ENCODE measurements around the gene SIDT1.

SIDT1 gene

GRCh38 chr3:113531826-113532697 lies at the start of gene SIDT1:
Gene SIDT1 (plus strand): TSS chr3:113532555. CDS start chr3:113533022, 467 bp downstream.
- DNase-seq (ENCODE audit: low spot score): no peak

- no peak for DNase-seq (ENCODE audit: low spot score)
Observed at GRCh38 chr3:113485161-113485609, 47.2 kb upstream of the SIDT1 start.

DNA sequence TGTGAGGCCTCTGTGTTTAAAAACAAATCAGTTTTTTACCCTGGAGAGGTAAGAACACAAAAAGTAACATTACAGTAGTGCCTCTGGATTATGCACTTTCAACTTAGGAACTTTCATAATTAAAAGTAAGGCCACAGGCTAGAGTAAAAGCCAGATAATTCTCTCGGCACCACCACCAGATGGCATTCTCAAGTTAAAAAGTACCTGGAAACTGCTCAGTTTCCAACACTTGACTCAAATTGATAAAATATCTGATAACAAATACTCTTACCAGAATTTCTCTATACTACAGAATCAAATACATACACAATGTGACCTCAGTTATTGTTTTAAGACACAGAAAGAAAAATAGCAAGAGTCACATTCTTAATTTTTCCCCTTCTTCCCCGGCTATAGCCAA lies 37.3 kb upstream of the SIDT1 start:
- DNase-seq (ENCODE audit: low spot score): no peak

DNA sequence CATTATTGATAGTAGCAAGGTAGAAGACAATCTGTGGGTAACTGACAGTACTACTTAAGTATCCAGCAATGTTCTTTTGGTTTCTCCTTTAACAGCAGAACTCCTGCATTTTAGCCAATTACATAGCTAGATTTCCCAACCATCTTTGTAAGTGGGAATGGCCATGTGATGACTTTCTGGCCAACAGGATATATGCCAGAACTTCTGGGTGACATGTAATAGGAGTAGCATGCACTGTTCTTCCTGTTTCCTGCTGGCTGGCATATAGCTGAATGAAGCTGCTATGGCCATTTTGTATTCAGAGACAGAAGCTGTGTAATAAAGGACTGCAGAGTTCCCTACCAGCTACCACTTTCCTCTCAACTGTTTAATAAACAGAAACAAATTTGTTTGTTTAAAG lies 35.4 kb upstream of the SIDT1 start:
- no peak for DNase-seq (ENCODE audit: low spot score)

DNA sequence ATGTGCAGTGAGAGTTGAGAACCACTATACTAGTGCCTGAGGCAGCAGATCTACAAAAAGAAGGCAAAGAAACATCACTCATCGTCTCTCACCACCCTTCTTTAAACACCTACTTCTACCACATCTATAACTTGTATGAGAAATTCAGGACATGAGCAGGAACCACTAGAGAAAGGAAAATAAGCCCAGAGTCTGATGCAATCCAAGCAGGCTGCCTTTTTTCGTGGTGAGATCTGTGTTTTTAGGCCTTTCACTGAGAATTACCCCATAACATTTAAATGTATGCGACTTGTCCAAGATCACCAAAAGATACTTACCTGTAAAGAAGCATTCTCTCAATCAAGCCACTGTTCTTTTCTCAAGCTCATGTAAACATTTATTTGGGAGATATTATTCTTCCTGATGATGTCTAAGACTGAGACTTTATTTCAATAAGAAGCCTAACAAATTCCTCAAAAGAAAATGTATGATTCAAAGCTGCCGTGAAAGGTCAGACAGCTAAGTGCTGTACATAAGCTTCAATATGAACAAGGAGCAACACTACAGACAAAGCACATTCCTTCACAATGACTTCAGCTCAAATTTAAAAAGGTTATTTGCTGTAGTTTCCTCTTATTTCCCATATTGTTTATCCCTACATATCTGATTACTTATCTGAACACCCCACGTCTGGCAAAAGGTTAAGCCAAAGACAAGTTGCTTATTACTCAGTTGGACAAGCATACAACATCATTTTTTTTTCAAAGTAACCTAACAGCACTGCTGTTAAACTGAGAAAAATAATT lies 33.9 kb upstream of the SIDT1 start:
- DNase-seq (ENCODE audit: low spot score): peak; percentile 41

- DNase-seq (ENCODE audit: low spot score): no peak
Observed at GRCh38 chr3:113499081-113499480, 33.3 kb upstream of the SIDT1 start.

GRCh38 chr3:113501597-113501996 lies 30.8 kb upstream of the SIDT1 start:
- no peak for DNase-seq (ENCODE audit: low spot score)

GRCh38 chr3:113505867-113506266 lies 26.5 kb upstream of the SIDT1 start:
- no peak for DNase-seq (ENCODE audit: low spot score)

DNA sequence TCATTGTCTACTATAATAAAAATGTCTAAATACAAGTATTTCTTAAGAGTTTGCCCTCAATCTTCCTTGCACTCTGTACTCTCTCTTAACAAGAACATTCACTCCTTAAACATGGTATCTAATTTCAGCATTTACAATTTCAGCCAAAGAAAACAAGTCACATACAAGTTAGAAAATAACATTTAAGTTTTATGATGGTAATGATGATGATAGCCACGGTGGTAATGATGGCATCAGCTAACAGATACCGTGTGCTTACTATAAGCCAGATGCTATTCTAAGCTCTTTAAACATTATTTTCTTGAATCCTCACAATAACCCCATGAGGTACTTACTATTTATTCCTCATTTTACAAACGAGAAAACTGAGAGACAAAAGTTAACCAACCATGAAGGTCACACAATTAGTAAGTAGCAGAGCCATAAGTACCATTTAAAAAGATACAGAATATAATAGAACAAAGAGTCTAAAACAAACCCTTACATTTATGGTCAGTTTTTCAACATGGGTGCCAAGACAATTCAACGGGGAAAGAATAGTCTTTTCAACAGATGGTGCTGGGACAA lies 24.8 kb upstream of the SIDT1 start:
- DNase-seq (ENCODE audit: low spot score): no peak

DNA sequence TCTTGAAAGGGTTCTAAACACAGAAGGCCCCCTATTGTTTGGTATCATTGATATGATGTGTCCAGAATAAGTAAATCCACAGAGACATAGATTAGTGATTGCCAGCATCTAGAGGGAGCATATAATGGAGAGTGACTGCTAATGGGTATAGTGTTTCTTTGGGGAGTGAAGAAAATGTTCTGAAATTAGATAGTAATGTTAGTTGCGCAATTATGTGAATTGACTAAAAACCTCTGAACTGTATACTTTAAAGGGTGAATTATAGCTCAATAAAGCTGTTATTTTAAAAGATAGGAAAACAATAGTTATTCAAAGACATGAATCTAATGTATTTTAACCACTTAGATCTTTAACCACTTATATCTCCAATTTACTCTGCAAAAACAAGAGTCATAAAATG lies 23.4 kb upstream of the SIDT1 start:
- no peak for DNase-seq (ENCODE audit: low spot score)

DNA sequence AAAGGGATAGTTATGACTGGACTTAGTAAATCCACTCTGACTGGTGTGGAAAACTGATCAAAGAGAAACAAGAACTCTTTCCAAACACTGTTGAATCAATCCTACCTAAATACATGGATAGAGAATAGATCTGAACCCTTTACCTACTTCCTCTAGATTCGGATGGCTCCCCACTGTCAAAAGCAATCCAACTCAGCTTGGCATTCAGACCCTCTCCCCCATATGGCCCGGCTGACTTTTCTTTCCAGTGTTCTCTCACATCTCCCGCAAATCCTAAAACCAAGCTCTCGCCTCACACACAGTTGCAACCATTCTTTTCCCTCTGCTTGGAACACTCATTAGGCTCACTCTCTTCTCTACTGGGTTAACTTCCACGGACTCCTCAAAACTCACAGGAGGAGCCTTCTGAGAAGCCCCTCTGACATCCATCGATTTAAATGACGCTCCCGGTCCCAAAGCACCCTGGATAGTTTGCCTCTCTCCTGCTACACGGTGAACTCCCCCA lies 18.0 kb upstream of the SIDT1 start:
- no peak for DNase-seq (ENCODE audit: low spot score)

DNA sequence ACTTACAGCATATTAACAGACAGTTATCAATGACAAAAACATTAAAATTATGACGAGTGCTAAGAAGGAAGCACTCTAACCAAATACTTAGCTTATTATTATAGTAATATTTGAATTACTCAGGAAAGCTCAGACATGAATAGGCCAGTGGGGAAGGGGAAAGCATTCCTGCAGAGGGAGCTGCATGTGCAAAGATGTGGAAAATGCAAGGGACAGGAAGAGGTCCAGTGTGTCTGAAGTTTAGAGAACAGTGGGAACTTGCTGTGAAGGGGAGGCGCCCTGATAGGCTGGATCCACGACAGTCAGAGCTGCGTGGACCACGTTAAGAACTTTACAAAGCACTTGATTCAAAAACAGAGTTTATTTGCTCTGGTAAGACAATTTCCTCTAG lies 16.2 kb upstream of the SIDT1 start:
- DNase-seq (ENCODE audit: low spot score): no peak

- peak; percentile 82 for DNase-seq (ENCODE audit: low spot score)
Observed at GRCh38 chr3:113521981-113522380, 10.4 kb upstream of the SIDT1 start.

DNA sequence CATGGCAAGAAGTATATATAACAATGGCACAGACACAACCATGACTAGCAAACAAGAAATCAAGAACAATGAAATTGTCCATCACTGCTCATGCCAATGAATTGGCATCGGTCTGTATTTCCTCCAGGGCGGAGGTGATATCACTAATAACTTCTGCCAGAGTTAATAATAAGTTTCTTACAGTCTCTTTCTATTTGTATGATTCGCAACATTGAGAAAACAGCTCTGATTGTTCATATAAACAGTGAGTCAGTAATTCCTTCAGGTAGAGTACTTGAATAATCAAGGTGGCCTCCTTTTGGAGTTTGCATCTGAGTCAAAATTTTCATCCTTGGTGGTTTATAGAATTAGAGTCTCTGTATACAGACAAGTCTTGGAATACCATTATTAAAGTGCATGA lies 9.1 kb upstream of the SIDT1 start:
- DNase-seq (ENCODE audit: low spot score): no peak

DNA sequence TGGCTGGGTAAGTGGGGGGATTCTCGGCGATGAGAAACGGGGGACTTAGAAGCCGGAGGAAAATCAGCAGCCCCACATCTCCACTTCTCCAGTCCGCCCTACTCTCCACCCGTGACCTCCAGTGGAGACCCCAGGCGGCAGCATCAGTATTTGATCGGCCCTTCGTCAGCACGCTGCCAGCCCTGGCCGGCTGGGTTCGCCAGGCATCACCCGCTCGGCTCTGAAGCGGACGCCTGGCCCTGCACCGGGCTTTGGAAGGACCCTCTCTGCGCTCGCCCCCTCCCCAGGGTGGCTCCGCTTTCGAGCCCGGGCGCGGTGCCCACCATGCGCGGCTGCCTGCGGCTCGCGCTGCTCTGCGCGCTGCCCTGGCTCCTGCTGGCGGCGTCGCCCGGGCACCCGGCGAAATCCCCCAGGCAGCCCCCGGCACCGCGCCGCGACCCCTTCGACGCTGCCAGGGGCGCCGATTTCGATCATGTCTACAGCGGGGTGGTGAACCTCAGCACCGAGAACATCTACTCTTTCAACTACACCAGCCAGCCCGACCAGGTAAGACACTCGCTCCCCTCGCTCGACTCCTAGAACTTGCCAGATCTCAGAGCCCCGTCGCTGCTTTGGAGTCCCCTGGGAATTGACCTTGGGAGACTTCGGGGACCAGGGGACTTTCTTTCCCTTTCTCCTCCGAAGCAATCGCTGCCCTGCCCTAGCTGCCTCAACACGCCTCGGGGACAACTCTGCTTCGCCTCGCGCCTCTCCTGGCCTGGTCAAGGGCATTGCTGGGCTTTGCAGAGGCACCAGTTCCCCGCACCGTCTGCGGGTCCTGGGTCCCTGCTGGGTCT lies 561 bp downstream of the SIDT1 start:
- DNase-seq (ENCODE audit: low spot score): no peak

GRCh38 chr3:113533534-113533892 lies 1.2 kb downstream of the SIDT1 start:
- DNase-seq (ENCODE audit: low spot score): no peak

GRCh38 chr3:113534365-113534764 lies 2.0 kb downstream of the SIDT1 start:
- no peak for DNase-seq (ENCODE audit: low spot score)

- DNase-seq (ENCODE audit: low spot score): no peak
Observed at GRCh38 chr3:113535898-113536297, 3.5 kb downstream of the SIDT1 start.

- DNase-seq (ENCODE audit: low spot score): no peak
Observed at GRCh38 chr3:113536627-113537101, 4.3 kb downstream of the SIDT1 start.

DNA sequence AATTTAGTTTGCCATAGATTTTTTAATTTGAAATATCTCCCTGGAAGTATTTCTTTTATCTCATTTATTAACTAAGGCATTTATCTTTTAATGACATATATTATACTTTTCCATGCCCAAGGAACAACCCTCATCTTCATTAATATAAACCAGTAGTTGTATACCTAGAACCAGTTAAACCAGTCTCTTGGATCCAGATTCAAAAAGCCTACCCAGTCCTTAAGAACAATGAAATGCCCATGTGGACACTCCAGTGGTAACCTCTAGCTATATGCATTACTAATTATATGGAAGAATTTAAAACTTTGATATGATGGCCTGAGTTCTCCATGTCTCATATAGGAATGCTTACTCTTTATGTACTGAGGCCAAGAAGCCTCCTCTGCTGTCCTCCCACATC lies 4.8 kb downstream of the SIDT1 start:
- DNase-seq (ENCODE audit: low spot score): no peak

DNA sequence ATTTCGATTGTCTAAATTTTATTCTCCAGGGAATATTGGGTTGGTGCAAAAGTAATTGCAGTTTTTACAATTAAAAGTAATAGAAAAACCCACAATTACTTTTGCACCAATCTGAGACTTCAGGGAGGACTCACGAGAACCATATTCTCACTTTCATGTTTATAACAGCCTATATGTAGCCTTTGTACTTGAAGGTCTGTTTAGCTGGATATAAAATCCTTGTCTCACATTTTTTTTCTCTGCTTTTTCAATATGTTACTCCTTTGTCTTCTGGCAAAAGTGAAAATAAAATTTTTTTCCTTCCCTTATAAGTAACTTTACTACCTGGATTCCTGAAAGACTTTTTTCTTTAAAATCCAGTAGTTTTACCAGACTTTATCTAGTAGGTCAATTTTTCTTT lies 9.2 kb downstream of the SIDT1 start:
- DNase-seq (ENCODE audit: low spot score): no peak

GRCh38 chr3:113545594-113545993 lies 13.2 kb downstream of the SIDT1 start:
- no peak for DNase-seq (ENCODE audit: low spot score)
